ENCODE results near the gene EREG.

- no peak for TF ChIP-seq POLR2A (IDR thresholded peaks at IDR 0.05)
- TF ChIP-seq CTCF (IDR thresholded peaks at IDR 0.05): no peak
These were observed 42.9 kb downstream of the EREG start for GRCh38 chr4:74407891-74408290.
